Stimulated activated CD4-positive, alpha-beta T cell treated with anti-CD3 and anti-CD28 coated beads, Interleukin-2, amount 100 ng/mL, for 4 hours (primary cell): ENCODE measurements around the gene PCDH12.
A peak's percentile ranks its signal among the peaks of the same experiment; 100 is the strongest.

Experiments used
- DNase-seq: peaks from one replicate; pipeline ENCODE4 v3.0.0-alpha.2; 2020; ENCODE audit warnings: low read depth

Gene PCDH12

GRCh38 chr5:141966275-141966962 is 8.4 kb upstream of the PCDH12 start:
- no peak for DNase-seq

GRCh38 chr5:141965071-141965470 is 7.1 kb upstream of the PCDH12 start:
- no peak for DNase-seq

GRCh38 chr5:141963701-141964100 is 5.7 kb upstream of the PCDH12 start:
- no peak for DNase-seq

GRCh38 chr5:141961466-141961865 is 3.5 kb upstream of the PCDH12 start:
- no peak for DNase-seq

- peak; percentile 79 for DNase-seq
Measured at GRCh38 chr5:141960449-141961323, 2.7 kb upstream of the PCDH12 start.

GRCh38 chr5:141960018-141960417 is 2.0 kb upstream of the PCDH12 start:
- no peak for DNase-seq

- no peak for DNase-seq
Measured at GRCh38 chr5:141958546-141959172, 657 bp upstream of the PCDH12 start.

- DNase-seq, result no peak
Measured at GRCh38 chr5:141957367-141957996, 520 bp downstream of the PCDH12 start.

- DNase-seq, result no peak
Measured at GRCh38 chr5:141954194-141954593, 3.8 kb downstream of the PCDH12 start.

- no peak for DNase-seq
Measured at GRCh38 chr5:141952020-141952419, 6.0 kb downstream of the PCDH12 start.

- DNase-seq, result no peak
Measured at GRCh38 chr5:141951332-141951781, 6.6 kb downstream of the PCDH12 start.

- DNase-seq, result no peak
Measured at GRCh38 chr5:141950207-141951005, 7.6 kb downstream of the PCDH12 start.

- DNase-seq, result no peak
Measured at GRCh38 chr5:141949511-141949910, 8.5 kb downstream of the PCDH12 start.

- no peak for DNase-seq
Measured at GRCh38 chr5:141948812-141949211, 9.2 kb downstream of the PCDH12 start.

GRCh38 chr5:141947316-141947715 is 10.7 kb downstream of the PCDH12 start:
- DNase-seq, result no peak

GRCh38 chr5:141945511-141946051 is 12.4 kb downstream of the PCDH12 start:
- DNase-seq, result no peak

GRCh38 chr5:141944076-141944475 is 13.9 kb downstream of the PCDH12 start:
- no peak for DNase-seq

- DNase-seq, result no peak
Measured at GRCh38 chr5:141942185-141942857, 15.7 kb downstream of the PCDH12 start.

- DNase-seq, result no peak
Measured at GRCh38 chr5:141941779-141942178, 16.2 kb downstream of the PCDH12 start.

GRCh38 chr5:141941307-141941706 is 16.7 kb downstream of the PCDH12 start:
- no peak for DNase-seq
